ENCODE data around the gene LAMC3.

Gene LAMC3

GRCh38 chr9:130979591-130980385 lies 29.2 kb upstream of the LAMC3 start:
- DNase-seq, result no peak

GRCh38 chr9:130980526-130980925 lies 28.4 kb upstream of the LAMC3 start:
- DNase-seq, result no peak

- DNase-seq, result no peak
These were observed 27.8 kb upstream of the LAMC3 start for GRCh38 chr9:130981002-130981755.

DNA sequence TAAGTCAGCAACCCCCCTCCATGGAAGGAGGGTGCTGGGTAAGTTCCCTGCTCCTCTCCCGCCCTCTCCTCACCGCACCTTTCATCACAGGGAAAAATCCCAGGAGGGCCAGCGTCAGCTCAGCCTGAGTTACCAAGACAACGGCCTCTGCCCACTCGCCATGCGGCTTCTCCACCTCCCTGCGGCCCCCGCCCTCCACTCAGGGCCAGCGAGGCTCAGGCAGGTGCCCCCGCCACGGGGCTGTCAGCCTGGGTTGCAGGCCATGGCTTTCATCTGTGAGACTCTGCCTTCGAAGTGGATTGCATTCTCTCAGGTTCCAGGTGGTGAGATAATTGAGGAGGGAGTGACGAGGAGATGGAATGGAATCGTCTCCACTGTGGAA lies 27.2 kb upstream of the LAMC3 start:
- DNase-seq, result no peak

GRCh38 chr9:130982636-130983358 lies 26.2 kb upstream of the LAMC3 start:
- no peak for DNase-seq

DNA sequence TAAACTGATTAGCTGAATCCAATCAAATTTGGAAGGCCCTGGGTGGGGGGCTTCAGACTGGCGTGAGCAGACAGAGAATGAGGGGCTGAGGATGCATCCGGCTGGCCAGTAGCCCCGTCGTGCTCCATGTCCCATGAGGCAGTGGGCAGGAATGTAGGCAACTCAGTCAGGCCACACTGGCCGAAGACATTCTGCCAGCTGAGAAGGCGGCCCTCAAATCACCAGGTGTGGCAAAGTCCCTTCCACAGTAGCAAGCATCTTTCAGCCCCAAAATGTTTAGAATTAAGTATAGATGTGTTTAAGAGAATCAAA lies 25.7 kb upstream of the LAMC3 start:
- DNase-seq, result no peak

GRCh38 chr9:130983970-130984369 lies 25.0 kb upstream of the LAMC3 start:
- DNase-seq, result no peak

- DNase-seq, result no peak
These were observed 24.5 kb upstream of the LAMC3 start for GRCh38 chr9:130984521-130984920.

DNA sequence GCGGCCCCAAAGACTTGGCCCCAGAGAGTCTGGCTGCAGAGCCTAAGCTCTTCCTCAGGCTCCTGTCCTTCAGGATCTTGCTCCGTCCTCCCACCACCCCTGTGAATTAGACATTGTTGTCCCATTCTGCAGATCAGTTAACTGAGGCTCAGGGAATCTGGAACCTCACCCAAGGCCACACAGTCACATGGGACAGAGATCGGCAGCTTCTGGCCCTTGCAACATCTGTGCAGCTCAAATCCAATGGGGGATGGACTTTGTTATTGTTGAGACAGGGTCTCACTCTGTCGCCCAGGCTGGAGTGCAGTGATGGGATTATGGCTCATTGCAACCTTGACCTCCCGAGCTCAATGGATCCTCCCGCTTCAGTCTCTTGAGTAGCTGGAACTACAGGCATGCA lies 23.9 kb upstream of the LAMC3 start:
- DNase-seq, result no peak

DNA sequence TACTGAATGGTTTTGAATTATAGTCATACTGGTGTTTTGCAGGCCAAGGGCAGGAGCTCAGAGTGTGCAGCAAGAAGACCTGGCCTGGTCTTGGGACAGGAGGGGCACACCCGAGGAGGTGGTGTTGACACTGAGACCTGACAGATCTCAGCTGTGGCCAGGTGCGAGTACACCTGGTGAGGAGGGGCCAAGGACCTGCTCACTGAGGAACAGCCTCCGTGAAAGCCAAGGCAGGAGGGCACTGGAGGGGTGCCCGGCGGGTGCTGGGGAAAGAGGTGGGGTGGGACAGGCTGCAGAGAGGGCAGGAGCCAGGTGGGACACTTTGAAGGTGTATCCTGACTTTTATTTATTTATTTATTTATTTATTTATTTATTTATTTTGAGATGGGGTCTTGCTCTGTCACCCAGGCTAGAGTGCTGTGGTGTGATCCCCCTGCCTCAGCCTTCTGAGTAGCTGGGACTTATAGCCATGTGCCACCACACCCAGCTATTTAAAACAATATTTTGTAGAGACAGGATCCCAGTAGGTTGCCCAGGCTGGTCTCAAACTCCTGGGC lies 23.3 kb upstream of the LAMC3 start:
- DNase-seq, result no peak

DNA sequence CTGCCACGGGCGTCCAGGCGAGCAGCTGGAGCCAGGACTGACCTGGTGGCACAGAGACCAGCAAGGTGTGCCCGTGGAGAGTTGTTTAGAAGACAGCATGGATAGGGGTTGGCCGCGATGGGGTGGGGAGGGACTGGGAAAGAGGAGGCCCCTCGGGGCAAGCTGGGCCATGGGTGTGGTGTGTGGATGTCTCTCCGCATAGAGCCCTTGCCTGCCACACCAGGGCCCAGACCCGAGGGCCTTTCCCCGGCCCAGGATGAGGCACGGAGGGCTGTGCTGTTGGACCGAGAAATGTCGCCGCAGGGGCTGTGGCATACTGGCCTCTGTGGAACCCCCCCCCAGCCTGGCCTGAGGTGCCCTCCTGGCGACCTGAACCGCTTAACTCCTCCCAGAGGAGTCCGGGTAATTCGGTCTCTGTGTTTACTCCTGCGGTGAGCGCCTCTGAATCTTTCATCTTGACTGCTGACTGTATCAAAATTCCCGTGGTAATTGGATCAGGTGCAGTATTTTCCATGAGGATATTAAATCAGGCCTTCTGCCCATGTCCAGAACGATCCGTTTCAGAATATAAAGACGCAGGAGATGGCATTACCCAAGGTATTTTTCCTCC lies 22.5 kb upstream of the LAMC3 start:
- DNase-seq, result no peak

- DNase-seq, result no peak
These were observed 21.9 kb upstream of the LAMC3 start for GRCh38 chr9:130987054-130987453.

DNA sequence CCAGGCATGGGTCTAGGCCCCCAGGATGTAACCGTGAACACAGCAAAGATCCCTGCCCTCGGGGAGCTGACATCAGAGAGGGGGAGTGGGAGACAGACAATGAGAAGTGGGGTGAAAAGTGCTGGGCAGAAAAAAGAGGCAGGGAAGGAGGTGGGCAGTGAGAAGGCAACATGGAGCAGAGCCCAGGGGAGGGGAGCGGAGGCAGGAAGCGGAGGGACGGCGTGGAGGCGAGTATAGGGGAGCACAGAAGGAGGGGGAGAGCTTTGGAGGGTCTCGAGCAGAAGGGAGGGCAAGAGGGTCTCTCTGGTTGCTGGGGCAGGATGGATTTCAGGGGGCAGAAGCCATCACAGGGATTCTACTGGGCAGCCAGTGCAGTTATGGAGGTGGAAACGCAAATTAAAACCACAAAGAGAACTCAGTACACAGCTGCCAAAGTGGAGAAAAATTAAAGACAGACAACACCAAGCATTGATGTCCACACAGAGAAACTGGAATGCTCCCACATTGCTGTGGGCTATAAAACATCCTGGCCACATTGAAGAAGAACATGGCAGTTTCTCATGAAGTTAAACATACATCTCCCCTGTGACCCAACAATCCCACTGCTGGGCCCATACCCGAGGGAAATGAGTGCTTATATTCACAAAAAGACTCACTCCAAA lies 21.1 kb upstream of the LAMC3 start:
- no peak for DNase-seq

DNA sequence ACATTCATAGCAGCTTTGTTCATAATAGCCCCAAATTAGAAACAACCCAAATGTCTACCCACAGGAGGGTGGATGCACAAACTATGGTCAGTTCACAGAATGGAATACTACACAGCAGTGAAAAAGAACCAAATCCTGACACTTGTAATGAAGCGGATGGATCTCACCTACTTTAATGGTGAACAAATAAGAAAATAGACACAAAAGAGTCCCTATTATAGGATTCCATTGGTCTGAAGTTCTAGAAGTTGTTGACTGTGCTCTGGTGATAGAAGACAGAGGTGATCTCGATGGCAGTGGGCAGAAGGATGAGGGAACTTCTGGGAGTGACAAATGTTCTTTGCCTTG lies 20.6 kb upstream of the LAMC3 start:
- DNase-seq, result no peak

DNA sequence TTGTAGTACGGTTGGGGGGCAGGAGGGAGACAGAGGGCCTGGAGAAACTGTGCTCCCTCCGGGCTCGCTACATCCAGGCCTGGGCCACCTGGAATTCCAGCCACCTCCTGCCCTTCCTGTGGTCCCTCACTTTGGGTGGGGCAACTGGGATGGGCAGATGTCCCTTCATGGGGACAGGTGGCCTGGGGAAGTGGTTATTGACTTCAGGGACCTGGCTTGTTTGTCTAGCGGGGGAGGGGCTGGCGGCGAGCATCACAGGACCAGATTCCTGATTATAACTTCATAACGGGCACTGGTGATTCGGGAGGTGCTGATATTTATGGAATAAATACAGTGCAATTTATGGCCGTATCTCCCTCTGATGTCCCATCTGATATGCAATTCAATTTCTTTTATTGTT lies 20.1 kb upstream of the LAMC3 start:
- DNase-seq, result no peak

- DNase-seq, result no peak
These were observed 19.6 kb upstream of the LAMC3 start for GRCh38 chr9:130989391-130989790.

GRCh38 chr9:130989891-130990290 lies 19.1 kb upstream of the LAMC3 start:
- no peak for DNase-seq

DNA sequence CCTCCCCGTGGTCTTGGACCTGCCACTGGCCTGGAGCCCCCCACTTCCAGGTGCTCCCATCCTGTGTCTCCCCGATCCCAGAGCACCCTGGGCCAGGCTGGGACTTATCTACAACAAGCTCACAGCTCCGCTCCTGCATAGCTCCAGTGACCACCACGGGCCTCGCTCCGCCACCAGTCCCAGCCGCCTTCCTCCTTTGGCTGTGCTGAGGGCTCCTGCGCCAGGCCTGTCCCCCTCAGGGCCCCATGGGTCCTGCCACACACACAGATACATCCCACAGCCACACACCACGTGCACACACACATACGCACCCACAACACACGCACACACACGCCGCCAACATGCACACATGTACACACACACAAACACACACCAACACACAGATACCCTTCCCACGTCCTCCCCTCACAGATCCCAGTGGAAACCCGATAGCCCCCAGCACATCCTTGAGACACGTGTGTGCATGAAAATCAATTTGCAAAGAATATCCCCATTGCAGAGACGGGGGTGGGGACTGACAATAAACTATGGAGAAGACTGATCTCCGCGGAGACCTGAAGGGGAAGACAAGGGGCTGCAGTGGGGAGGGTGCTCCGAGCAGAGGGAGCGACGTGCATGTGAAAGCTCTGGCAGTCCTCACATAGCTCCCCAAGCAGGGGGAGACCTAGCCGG lies 18.5 kb upstream of the LAMC3 start:
- DNase-seq, result no peak

DNA sequence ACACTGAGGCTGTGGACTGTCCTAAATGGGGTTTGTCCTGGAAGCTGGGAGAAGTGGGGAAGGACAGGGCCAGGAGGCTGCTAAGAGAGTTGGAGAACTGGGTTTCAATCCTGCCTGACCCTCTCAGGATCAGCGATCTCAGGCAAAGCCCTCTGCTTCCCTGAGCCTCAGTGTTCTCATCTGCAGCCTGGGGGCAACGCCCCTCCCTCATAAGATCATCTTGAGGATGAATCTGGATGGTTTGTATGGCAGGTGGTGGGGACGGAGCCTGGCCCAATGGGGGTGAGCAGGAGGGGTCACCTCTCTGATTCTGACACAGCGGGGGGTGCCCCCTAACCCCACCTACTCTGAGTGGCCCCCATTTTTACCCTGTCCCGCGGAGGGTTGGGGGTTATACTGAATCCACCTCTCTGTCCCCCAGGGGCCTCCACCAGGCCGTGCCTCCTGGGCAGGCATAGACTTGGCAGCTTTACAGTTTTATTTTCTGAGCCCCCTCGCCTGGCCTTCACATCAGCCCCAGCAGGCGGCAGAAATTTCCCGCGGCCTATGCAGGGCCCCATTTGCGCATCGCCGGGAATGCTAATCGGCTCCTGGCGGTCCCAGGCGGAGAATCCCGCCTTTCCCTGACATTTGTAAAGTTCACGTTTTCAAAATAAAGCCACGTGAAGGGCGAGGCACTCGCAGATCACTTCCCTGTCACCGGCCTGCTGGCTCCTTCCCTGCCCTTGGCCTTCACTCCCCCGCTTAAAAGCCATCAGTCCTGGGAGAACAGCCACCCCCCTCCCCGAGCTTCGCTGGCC lies 17.8 kb upstream of the LAMC3 start:
- no peak for DNase-seq

- no peak for DNase-seq
These were observed 16.9 kb upstream of the LAMC3 start for GRCh38 chr9:130991778-130992681.

Measured in HCEC 1CT (cell line).